ENCODE data around the gene MED8.
"Not testable (repeated sequence)": the region's sequence is repeated elsewhere in the genome, so short reads cannot be mapped to it uniquely, and the experiment has no call there.

MED8 gene

GRCh38 chr1:43421976-43422750 is 32.6 kb upstream of the MED8 start:
- DNase-seq = no peak

GRCh38 chr1:43421396-43421795 is 31.8 kb upstream of the MED8 start:
- DNase-seq = no peak

- DNase-seq = no peak
Observed at GRCh38 chr1:43420874-43421273, 31.3 kb upstream of the MED8 start.

DNA sequence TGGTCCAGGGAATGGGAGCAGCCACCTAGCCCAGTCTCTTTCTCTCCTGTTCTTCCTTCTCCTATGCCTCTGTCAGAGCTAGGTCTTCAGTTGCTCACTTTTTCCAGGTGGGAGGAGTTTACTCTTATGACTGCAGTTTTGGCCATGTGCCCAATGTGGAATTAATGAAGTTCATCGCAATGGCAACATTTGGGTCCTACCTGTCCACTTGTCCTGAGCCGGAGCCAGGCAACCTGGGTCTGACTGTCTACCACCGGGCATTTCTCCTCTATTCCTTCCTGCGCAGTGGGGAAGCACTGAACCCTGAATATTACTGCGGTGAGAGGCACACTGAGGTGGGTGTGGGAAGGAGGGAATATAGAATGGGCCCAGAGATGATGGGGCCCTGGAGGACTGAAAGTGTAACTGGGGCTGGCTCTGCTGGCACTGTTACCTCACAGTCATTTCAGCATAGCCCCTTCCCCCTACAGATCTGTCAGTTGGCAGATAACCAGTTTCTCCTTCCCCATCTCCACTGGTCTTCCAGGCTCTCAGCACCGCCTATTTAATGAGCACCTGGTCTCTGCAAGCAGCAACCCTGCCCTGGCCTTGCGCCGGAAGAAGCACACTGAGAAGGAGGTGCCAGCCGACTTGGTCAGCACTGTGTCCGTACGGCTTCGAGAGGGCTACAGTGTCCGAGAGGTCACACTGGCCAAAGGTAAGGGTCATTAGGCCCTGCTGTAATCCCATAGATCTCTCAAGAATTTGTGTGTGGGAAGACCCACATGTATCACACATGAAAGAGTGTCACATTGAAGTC is 30.2 kb upstream of the MED8 start:
- no peak for DNase-seq

DNA sequence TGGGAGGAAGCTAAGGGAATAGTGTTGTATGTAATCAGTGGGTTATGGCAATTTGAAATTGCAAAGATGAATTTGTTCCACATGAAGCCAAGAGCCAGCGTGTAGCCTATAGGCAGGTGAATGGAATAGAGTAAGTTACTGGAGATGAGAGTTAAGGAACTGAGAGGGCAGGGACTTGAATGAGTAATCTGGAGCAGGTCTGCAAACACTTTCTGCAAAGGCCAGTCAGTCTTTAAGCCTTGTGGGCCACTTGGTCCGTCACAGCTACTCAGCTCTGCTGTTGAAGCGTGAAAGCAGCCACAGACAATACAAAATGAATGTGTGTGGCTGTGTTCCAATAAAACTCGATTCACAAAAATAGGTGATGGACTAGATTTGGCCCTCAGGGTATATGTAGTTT is 29.3 kb upstream of the MED8 start:
- no peak for DNase-seq

GRCh38 chr1:43415901-43416300 is 26.3 kb upstream of the MED8 start:
- DNase-seq = no peak

GRCh38 chr1:43414634-43415223 is 25.1 kb upstream of the MED8 start:
- DNase-seq = peak; percentile 49

DNA sequence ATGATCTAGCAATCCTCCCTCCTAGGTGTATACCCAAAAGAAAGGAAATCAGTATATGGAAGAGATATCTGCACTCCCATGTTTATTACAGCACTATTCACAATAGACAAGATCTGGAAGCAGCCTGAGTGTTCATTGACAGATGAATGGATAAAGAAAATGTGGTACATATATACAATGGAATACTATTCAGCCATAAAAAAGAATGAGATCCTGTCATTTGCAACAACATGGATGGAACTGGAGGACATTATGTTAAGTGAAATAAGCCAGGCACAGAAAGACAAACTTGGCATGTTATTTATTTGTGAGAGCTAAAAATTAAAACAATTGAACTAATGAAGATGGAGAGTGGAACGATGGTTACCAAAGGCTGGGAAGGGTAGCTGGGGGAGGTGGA is 23.8 kb upstream of the MED8 start:
- not testable (repeated sequence) for DNase-seq

DNA sequence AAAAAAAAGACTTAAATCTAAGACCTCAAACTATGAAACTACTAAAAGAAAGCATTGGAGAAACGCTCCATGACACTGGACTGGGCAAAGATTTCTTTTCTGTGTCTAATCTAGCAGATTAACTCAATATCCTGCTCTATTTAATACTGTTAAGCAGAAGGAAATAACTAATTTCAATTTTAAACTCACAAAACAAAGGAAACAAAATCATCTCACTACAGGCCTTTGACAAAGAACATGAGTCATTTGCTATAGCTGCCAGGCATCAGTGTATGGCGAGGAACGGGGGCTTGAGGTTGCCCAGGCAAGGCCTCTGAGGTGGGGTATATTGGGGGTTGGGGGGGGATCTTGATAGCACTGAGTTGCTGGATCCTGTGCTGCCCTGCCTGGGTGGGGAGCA is 21.0 kb upstream of the MED8 start:
- DNase-seq = no peak

DNA sequence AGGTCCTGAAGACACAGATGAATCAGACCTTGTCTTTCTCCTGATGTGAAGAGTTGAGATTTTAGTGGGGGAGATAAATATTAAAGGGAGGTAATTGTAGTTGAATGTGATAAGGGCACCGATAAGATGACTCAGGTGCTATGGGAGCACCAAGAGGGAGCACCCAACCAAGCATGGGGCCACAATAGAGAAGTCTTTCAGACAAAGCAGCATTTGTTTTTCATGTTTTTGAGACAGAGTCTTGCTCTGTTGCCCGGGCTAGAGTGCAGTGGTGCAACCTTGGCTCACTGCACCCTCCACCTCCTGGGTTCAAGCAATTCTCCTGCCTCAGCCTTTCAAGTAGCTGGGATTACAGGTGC is 16.3 kb upstream of the MED8 start:
- DNase-seq = no peak

- DNase-seq = no peak
Observed at GRCh38 chr1:43405219-43405875, 15.7 kb upstream of the MED8 start.

DNA sequence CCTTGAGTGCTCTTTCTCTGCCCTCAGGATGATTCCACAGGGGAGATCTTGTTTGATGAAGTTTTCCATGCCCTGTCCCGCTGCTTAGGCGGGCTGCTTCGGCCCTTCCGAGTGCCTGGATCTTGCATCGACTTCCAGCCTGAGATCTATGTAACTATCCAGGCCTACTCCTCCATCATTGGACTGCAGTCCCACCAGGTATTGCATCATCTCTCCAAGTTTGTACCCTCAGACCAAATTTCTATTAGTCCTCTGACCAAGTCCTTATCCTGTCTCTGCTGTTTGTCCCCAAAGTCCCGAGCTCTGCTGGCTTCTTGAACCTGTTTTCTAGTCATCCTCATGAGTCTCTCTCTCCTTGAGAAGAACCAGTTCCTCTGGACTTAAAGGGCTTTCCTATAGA is 14.8 kb upstream of the MED8 start:
- DNase-seq = no peak

DNA sequence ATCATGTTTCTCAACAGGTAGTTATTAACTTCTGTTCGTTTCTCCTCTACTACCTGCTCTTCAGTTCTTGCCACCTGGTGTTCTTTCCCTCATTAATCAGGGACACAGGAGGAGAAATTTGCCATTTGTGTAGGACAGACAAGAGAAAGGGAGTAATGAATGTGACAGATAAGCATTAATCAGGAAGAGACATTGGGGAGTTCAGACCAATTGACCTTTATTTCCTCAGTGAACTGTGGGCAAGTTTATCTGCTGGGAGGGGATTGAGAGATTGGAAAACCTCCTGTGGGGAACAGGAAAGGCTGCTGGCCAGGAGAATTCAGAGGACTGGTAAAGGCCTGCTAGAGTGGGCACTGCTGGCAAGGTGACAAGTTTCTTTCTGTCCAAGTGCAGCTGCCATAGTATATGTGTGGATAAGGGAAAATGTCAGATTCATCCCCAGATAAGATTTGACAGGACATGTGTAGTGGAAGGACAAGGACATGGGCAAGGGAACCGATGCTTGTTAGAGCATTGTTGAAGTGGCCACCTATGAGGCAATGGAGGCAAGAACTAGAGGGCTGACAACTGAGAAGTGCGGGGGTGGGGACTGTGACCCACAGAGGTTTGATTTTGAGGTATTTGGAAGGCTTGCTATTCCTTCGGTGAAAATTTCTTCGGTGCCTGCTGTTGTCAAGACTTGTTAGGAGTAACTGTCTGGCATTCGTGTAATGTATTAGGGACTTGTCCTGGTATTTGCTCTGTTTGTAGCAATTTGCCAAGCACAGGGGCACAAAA is 12.7 kb upstream of the MED8 start:
- no peak for DNase-seq

- DNase-seq = not testable (repeated sequence)
Observed at GRCh38 chr1:43400441-43400840, 10.8 kb upstream of the MED8 start.

DNA sequence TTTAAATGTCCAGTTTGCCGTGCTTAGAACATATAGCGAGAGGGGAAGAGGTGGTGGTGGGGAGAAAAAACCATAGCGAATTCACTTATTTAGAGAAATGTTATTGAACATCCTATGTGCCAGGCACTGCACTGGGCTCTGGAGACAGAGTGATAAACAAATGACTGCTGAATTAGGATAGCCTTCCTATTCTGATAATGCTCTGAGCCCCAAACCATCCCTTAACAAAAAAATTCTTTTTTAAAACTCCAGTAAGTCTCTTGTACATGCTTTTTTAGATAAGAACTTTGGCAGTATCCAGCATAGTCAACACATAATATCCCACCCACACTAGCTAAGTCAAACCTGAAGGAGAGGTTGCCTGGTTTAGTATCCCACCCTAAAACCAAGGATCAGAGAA is 8.6 kb upstream of the MED8 start:
- no peak for DNase-seq

- DNase-seq = no peak
Observed at GRCh38 chr1:43396059-43396458, 6.5 kb upstream of the MED8 start.

DNA sequence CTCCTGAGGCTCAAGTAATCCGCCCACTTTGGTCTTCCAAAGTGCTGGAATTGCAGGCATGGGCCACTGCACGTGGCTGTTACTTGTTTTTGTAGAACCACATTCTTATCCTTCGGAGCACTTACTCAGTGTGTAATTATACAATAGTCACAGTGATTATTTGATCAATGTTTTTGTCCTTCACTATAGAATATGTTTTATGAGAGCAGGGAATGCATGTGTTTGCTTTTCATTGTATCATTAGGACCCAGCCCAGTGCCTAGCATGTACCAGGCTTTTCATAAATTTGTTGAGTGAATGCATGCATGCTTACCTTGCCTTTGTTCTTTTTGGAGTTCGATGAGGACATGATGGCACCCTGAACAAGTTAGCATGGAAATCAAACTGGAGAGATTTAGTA is 5.9 kb upstream of the MED8 start:
- no peak for DNase-seq

DNA sequence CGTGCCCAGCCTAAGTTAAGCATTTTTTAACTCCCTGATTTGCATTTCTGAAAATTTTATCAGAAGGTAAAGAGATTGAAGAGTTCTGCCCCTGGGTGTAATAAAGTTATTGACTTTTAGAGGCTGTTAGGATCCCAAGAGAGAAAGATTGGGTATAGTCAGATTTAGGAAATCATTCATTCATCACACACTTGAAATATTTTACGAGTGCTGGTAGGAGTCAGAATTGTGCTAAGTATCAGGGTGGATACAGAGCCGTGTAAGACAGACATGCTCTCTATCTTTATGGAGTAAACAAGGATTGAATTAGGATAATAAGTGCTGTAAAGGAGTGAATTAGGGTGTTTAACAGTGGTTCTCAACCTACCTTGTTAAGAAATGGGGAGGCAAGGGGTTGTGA is 3.1 kb upstream of the MED8 start:
- DNase-seq = no peak

DNA sequence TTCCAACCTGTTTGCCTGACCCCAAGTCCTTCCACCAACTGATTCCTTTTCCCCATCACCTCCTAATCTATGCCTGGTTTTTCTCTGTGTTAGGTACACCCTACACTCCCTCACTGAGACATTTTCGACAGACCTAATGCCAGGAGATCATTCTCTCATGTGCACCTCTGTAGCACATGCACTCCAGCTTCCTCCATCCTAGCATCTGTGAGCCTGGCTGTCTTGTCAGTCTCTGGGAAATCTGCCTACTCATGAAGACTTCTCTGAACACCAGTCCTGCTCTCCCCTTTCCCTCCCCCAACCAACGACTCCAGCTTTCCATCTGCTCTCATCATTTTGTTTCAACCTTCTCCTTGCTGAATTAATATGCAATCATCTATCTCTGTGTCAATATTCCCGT is 987 bp downstream of the MED8 start:
- DNase-seq = no peak

DNA sequence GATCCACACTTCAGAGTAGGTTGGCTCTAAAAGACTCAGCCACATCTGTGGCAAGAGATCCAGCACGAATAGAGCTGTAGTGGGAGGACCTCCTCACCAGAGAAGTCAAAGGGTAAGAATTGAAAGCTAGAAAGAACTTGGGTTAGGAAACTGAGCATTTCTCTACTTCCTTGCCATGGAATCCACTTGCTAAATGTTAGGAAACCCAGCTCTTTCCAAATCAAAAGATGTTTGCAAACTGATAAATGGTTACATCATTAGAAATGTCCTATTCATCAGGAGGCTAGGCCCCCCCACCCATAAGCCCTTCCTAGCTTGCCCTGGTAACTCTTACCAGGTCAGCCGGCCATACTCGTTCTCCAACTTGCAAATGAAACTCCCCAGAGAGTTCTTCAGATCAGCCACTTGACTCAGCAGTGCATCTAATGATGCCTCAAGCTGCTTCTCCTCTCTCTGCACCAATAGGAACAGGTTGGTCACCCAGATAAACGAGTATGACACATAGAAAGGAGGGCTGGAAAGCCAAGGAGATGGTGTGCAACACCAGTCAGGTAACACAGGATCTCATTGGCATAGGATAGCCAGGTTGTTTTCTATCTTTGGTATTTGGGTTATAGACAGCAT is 1.5 kb downstream of the MED8 start:
- no peak for DNase-seq

DNA sequence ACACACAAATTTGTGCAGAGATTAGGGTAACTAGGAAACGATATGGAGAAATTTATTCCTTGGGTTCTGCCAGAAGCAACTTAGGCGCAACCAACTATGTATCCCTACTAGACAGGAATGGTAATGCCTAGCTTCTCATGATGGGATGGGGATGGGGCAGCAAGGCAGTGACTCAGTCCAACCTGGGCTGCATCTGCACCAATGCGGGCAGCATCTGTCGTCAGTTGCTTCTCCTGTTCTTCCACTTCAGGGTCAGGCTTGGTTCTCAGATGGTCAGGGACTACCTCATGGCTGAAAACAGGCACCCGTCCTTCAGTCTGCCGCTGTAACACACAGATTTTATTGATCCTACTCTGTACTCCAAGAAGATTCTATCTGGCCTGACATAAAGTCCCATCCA is 2.9 kb downstream of the MED8 start:
- no peak for DNase-seq

GRCh38 chr1:43383449-43383848 is 6.2 kb downstream of the MED8 start:
- no peak for DNase-seq
